ENCODE measurements around the gene CACNG7.

CACNG7 gene

DNA sequence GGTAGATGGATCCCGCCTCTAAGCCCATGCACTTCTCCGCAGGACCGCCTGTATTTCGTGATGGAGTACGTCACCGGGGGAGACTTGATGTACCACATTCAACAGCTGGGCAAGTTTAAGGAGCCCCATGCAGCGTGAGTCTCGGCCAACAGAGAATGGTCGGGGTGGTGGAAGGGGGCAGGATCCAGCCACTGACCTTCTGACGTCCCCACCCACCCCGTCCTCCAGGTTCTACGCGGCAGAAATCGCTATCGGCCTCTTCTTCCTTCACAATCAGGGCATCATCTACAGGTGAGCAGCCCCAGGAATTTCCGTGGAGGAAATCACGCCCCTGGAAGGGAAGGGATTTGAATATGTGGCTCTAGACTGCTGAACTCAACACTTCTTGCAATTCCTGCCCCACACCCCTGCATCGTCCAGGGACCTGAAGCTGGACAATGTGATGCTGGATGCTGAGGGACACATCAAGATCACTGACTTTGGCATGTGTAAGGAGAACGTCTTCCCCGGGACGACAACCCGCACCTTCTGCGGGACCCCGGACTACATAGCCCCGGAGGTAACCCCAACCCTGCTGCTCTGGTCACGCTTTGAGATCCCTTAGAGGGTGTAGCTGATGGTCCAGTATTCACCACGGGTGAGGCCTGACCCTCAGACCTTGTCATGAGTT, 8.8 kb upstream of the CACNG7 start:
- TF ChIP-seq, protein P1, sequence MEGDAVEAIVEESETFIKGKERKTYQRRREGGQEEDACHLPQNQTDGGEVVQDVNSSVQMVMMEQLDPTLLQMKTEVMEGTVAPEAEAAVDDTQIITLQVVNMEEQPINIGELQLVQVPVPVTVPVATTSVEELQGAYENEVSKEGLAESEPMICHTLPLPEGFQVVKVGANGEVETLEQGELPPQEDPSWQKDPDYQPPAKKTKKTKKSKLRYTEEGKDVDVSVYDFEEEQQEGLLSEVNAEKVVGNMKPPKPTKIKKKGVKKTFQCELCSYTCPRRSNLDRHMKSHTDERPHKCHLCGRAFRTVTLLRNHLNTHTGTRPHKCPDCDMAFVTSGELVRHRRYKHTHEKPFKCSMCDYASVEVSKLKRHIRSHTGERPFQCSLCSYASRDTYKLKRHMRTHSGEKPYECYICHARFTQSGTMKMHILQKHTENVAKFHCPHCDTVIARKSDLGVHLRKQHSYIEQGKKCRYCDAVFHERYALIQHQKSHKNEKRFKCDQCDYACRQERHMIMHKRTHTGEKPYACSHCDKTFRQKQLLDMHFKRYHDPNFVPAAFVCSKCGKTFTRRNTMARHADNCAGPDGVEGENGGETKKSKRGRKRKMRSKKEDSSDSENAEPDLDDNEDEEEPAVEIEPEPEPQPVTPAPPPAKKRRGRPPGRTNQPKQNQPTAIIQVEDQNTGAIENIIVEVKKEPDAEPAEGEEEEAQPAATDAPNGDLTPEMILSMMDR (conservative IDR thresholded peaks at IDR 0.05; ENCODE audit: low read depth, low read length), result no peak

DNA sequence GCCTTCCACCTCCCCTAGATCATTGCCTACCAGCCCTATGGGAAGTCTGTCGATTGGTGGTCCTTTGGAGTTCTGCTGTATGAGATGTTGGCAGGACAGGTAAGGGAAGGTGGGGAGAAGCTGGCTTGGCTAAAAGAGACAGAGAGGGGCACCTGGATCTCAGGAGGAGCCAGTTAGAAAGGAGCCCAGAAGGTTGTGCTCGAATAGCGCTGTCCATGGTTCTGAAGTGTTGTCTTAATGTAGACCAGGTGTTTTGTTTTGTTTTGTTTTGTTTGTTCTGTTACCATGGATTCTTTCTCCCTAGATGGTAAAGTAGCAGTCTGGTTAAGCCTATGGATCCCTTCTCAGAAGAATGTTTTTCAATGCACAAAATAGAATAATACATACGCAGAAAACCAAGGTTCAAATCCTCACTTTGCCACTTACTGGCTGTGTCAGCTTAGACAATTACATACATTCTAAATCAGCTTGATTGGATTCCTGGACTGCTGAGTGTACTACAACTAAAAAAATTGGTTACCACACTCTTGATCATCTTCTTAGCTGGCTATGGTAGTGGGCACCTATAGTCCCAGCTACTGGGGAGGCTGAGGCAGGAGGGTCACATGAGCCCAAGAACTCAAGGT, 5.9 kb upstream of the CACNG7 start:
- H3K27me3 ChIP-seq (ENCODE audit: insufficient read depth, low read depth), result no peaks in the 10 kb centered on the region

More for the DNA sequence above, 8.8 kb upstream of the CACNG7 start:
- Histone ChIP-seq H3K27me3 (ENCODE audit: insufficient read depth, low read depth) (no peaks in the 10 kb centered on the region), H3K4me3 (IDR thresholded peaks at IDR 0.05; ENCODE audit: insufficient read depth, low read depth, low read length) (no peak overlapping the region), H4K20me1 (ENCODE audit: insufficient read depth) (no peaks in the 10 kb centered on the region), H3K4me2 (no peak overlapping the region), H3K4me1 (ENCODE audit: low read depth, poor library complexity, severe bottlenecking) (no peaks in the 10 kb centered on the region), H3K27ac (no peak overlapping the region), H3K36me3 (ENCODE audit: insufficient read depth) (no peaks in the 10 kb centered on the region), H2AFZ (ENCODE audit: low read depth) (no peak overlapping the region), H3K9ac (no peak overlapping the region), H3K79me2 (ENCODE audit: insufficient read depth, low read depth) (no peaks in the 10 kb centered on the region)

DNA sequence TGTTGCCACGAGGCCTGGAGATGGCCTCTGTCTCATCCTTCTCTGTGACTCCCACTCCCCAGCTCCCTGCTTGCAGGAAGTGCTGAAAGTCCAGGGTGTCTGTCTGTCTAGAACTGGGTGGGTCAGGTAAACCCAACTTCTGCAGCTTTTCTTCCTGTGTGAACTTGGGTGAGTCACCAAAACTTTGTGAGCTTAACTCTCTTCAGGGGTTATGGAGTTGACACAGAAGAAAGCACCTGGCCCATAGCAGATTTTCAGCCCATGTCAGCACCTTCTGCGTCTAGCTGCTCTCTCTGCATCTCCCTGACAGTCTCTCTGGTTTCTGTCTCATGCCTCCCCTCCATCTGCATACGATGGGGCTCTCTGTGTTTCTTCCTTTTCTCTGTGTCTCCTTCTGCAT, 4.2 kb upstream of the CACNG7 start:
- Histone ChIP-seq H3K9ac (no peak overlapping the region), H3K4me3 (IDR thresholded peaks at IDR 0.05; ENCODE audit: insufficient read depth, low read depth, low read length) (no peak overlapping the region), H3K4me1 (ENCODE audit: low read depth, poor library complexity, severe bottlenecking) (no peaks in the 10 kb centered on the region), H3K36me3 (ENCODE audit: insufficient read depth) (no peaks in the 10 kb centered on the region), H3K27me3 (ENCODE audit: insufficient read depth, low read depth) (no peaks in the 10 kb centered on the region), H4K20me1 (ENCODE audit: insufficient read depth) (no peaks in the 10 kb centered on the region), H3K4me2 (no peak overlapping the region), H2AFZ (ENCODE audit: low read depth) (no peak overlapping the region), H3K79me2 (ENCODE audit: insufficient read depth, low read depth) (no peaks in the 10 kb centered on the region), H3K27ac (no peak overlapping the region)
- TF ChIP-seq, protein P1 (conservative IDR thresholded peaks at IDR 0.05; ENCODE audit: low read depth, low read length), result no peak

More for the DNA sequence above, 5.9 kb upstream of the CACNG7 start:
- TF ChIP-seq, protein P1 (conservative IDR thresholded peaks at IDR 0.05; ENCODE audit: low read depth, low read length), result no peak
- Histone ChIP-seq H3K36me3 (ENCODE audit: insufficient read depth) (no peaks in the 10 kb centered on the region), H3K79me2 (ENCODE audit: insufficient read depth, low read depth) (no peaks in the 10 kb centered on the region), H2AFZ (ENCODE audit: low read depth) (no peak overlapping the region), H3K27ac (no peak overlapping the region), H3K9ac (no peak overlapping the region), H3K4me3 (IDR thresholded peaks at IDR 0.05; ENCODE audit: insufficient read depth, low read depth, low read length) (no peak overlapping the region), H3K4me2 (no peak overlapping the region), H4K20me1 (ENCODE audit: insufficient read depth) (no peaks in the 10 kb centered on the region), H3K4me1 (ENCODE audit: low read depth, poor library complexity, severe bottlenecking) (no peaks in the 10 kb centered on the region)

DNA sequence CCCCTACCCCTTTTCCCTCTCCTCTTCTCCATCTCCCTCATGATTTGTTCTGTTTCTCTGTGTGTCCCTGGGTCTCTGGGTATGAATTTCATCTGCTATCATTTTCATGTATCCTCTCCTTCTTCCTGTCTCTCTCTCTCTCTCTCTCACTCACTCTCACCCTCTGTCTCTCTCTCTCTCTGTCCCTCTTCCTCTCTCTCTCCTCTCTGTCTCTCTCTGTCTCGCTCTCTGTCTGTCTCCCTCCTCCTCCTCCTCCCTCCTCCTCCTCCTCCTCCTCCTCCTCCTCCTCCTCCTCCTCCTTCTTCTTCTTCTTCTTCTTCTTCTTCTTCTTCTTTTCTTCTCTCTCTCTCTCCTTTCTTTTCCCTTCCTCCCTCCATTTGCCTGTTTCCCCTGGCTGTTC, 3.3 kb upstream of the CACNG7 start:
- Histone ChIP-seq H3K27ac (no peak overlapping the region), H4K20me1 (ENCODE audit: insufficient read depth) (no peaks in the 10 kb centered on the region), H3K4me3 (IDR thresholded peaks at IDR 0.05; ENCODE audit: insufficient read depth, low read depth, low read length) (no peak overlapping the region), H3K4me2 (no peak overlapping the region), H3K9ac (no peak overlapping the region), H3K79me2 (ENCODE audit: insufficient read depth, low read depth) (no peaks in the 10 kb centered on the region), H2AFZ (ENCODE audit: low read depth) (no peak overlapping the region), H3K4me1 (ENCODE audit: low read depth, poor library complexity, severe bottlenecking) (no peaks in the 10 kb centered on the region), H3K36me3 (ENCODE audit: insufficient read depth) (no peaks in the 10 kb centered on the region), H3K27me3 (ENCODE audit: insufficient read depth, low read depth) (no peaks in the 10 kb centered on the region)
- TF ChIP-seq, protein P1 (conservative IDR thresholded peaks at IDR 0.05; ENCODE audit: low read depth, low read length), result no peak

All from KMS-11 (cell line).